HL-60 (cell line): Measurements from ENCODE around the gene UBE2V1.

ENCODE experiments used
- CTCF ChIP-seq: IDR thresholded peaks from one replicate; pipeline ENCODE4 v1.5.1; 2011; ENCODE audit warnings: low read length, control low read depth, inconsistent platforms; ENCODE audit not compliant: insufficient read depth
- GABPA ChIP-seq: IDR thresholded peaks from 2 replicates; pipeline ENCODE4 v1.6.1; 2012; ENCODE audit warnings: low read depth
- POLR2AphosphoS5 ChIP-seq: IDR thresholded peaks from 2 replicates; pipeline ENCODE4 v1.6.1; 2012; ENCODE audit warnings: low read depth
- SPI1 ChIP-seq: IDR thresholded peaks from 2 replicates; pipeline ENCODE4 v1.6.1; 2012; ENCODE audit warnings: low read depth, mild to moderate bottlenecking, borderline replicate concordance
- TF ChIP-seq, protein P1 (sequence below): IDR thresholded peaks from 2 replicates; pipeline ENCODE4 v1.6.1; 2012; ENCODE audit warnings: low read depth; ENCODE audit not compliant: insufficient replicate concordance

DNA sequence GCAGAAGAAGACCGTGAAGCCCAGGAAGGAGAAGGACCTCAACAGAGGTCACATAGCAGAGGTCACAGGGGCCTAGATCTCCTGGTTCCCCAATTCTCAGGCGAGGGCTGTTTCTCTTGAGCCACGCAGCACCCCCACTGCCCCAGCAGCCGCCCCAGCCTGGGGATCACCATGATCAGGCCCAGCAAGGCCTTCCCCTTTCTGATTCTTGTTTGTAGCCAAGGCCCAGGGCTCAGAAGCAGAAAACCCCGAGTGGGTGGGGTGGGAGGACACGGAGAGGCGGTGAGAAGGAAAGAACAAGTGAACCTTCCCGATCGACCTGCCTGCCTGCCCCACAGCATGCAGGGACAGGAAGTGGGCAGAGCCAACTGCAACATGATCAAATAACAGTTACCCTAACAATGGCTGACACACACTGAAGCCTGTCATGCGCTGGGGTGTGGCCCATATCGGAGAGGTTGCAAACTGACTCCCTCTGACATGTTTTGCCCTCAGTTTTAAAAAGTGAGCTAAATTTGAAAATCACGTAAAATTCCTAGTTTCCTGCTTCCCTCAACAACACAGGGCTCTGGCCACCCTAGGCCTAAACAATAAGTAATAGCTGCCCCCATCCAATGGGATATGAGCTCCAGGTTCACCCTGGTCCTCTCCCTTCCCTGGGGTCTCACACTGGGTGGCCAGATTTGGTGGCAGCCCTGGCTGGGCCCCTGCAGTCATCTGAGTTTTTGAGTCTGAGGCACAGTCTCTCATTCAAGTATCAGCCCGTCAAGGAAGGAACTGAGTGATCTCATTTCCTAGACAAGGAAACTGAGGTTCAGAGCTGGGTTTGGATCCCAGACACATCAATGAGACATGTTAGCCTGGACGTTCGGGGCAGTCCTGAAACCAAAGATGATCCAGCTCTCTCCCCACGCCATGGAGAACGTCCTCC is 34.0 kb upstream of the UBE2V1 start:
- no peak for TF ChIP-seq CTCF
- TF ChIP-seq POLR2AphosphoS5: peak; percentile 81
- TF ChIP-seq, protein P1, sequence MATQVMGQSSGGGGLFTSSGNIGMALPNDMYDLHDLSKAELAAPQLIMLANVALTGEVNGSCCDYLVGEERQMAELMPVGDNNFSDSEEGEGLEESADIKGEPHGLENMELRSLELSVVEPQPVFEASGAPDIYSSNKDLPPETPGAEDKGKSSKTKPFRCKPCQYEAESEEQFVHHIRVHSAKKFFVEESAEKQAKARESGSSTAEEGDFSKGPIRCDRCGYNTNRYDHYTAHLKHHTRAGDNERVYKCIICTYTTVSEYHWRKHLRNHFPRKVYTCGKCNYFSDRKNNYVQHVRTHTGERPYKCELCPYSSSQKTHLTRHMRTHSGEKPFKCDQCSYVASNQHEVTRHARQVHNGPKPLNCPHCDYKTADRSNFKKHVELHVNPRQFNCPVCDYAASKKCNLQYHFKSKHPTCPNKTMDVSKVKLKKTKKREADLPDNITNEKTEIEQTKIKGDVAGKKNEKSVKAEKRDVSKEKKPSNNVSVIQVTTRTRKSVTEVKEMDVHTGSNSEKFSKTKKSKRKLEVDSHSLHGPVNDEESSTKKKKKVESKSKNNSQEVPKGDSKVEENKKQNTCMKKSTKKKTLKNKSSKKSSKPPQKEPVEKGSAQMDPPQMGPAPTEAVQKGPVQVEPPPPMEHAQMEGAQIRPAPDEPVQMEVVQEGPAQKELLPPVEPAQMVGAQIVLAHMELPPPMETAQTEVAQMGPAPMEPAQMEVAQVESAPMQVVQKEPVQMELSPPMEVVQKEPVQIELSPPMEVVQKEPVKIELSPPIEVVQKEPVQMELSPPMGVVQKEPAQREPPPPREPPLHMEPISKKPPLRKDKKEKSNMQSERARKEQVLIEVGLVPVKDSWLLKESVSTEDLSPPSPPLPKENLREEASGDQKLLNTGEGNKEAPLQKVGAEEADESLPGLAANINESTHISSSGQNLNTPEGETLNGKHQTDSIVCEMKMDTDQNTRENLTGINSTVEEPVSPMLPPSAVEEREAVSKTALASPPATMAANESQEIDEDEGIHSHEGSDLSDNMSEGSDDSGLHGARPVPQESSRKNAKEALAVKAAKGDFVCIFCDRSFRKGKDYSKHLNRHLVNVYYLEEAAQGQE: no peak
- TF ChIP-seq GABPA: no peak
- peak; percentile 72; the same call in 1 of the 2 replicates for TF ChIP-seq SPI1
